ENCODE measurements around the gene MTHFD2L. TPM values are rescaled to one million over a fixed set of nuclear protein-coding genes. Genes with fewer than 3 reads are reported as not detected.
A peak's percentile ranks its signal among the peaks of the same experiment; 100 is the strongest.
"Not testable (repeated sequence)": the region's sequence is repeated elsewhere in the genome, so short reads cannot be mapped to it uniquely, and the experiment has no call there.

Gene MTHFD2L
- total RNA-seq, 1 donor, result 15.0 TPM

DNA sequence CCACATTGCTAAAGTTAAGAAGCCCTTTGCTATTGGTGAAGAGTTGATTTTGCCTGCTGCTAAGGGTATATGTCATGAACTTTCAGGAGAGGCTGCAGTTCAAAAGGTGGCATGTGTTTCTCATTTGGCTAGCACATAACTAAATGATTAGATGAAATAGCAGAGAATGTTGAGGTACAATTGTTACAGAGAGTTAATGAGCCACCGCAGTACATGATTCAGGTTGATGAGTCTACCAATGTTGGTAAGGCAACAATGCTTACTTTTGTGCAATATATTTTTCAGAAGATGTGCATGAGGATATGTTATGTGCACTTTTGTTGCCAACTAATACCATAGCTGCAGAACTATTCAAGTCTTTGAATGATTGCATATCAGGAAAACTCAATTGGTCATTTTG, 37.8 kb upstream of the MTHFD2L start:
- TF ChIP-seq, protein P1, sequence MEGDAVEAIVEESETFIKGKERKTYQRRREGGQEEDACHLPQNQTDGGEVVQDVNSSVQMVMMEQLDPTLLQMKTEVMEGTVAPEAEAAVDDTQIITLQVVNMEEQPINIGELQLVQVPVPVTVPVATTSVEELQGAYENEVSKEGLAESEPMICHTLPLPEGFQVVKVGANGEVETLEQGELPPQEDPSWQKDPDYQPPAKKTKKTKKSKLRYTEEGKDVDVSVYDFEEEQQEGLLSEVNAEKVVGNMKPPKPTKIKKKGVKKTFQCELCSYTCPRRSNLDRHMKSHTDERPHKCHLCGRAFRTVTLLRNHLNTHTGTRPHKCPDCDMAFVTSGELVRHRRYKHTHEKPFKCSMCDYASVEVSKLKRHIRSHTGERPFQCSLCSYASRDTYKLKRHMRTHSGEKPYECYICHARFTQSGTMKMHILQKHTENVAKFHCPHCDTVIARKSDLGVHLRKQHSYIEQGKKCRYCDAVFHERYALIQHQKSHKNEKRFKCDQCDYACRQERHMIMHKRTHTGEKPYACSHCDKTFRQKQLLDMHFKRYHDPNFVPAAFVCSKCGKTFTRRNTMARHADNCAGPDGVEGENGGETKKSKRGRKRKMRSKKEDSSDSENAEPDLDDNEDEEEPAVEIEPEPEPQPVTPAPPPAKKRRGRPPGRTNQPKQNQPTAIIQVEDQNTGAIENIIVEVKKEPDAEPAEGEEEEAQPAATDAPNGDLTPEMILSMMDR (IDR thresholded peaks at IDR 0.05; ENCODE audit: insufficient read depth, low read length), result no peak
- no peak for DNase-seq (ENCODE audit: low read depth)
- H3K4me3 ChIP-seq (ENCODE audit: low read depth, low read length), result no peak overlapping the region

DNA sequence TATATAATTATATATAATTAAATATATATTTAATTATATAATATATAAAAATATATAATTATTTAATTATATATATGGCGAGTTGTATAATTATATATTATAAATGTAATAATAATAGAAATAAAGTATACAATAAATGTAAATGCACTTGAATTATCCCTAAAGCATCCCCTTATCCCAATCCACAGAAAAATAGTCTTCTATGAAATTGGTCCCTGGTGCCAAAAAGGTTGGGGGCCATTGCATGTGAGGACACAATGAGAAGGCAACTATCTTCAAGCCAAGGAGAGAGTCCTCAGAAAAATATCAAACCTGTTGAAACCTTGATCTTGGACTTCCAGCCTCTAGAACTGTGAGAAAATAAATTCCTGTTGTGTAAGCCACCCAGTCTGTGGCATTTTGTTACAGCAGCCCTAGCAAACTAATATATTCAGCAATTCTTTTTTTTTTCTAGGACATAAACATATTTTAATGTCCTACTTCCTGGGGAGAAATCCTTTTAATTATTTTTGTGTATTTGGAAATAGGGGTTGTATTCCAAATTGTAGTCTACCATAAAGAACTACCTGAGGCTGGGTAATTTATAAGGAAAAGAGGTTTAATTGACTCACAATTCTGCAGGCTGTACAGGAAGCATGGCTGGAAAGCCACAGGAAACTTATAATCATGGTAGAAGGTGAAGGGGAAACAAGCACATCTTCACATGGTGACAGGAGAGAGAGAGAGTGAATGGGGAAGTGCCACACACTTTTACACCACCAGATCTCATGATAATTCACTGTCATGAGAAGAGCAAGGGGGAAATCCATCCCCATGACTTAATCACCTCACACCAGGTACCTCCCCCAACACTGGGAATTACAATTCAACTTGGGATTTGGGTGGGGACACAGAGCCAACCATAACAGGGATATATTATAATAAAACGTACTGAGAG, 36.0 kb upstream of the MTHFD2L start:
- TF ChIP-seq, protein P1 (IDR thresholded peaks at IDR 0.05; ENCODE audit: insufficient read depth, low read length), result no peak
- no peak for DNase-seq (ENCODE audit: low read depth)
- no peak overlapping the region for H3K4me3 ChIP-seq (ENCODE audit: low read depth, low read length)

DNA sequence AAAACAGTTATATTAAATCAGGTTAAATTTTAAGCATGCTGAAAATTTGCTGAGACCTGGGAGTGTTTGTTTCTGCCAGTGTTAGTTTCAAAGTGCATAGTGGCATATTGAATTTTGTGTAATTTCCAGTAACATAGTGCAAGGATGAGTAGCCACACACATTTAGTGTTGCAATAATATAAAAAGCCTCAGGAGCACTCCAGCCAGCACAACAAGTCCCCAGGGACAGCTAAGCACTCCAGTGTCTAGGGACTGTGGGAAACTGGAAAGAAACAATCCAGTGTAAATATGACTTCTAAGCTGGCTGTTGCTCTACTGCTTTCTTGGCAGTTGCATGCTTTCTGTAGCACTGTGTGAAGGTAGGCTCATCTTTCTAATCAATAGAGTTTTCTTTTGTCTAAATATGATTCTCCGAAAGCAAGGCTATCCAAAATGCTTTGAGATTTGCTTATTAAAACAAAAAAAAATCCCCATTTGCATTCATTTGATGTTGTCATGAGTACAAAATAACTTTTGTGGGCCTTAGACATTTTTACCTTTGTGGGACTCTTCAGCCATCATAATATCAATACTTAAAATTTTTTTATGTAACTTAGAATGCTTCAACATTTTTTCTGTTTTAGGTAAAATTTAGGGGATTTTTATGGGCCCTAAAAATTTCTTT, 34.7 kb upstream of the MTHFD2L start:
- TF ChIP-seq, protein P1 (IDR thresholded peaks at IDR 0.05; ENCODE audit: insufficient read depth, low read length), result no peak
- H3K4me3 ChIP-seq (ENCODE audit: low read depth, low read length), result no peak overlapping the region
- peak; percentile 85 for DNase-seq (ENCODE audit: low read depth)

DNA sequence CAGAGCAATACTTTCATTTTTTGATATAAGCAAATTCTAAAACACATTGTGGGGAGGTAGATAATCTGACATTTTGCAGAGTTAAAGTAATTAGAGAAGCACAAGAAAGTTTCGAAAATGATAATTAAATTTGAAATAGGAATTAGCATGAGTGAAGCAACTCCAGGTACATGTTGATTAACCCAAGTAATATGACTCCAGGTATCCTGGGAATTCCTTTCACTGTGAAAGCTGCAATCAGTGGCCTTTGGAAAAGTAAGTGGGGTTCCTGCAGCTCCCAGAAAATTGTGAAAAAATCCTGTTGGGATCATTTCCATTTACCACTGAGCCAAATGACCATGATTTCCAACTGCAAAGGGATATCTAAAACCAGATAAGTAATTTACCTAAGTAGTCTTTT, 32.9 kb upstream of the MTHFD2L start:
- no peak overlapping the region for H3K4me3 ChIP-seq (ENCODE audit: low read depth, low read length)
- TF ChIP-seq, protein P1 (IDR thresholded peaks at IDR 0.05; ENCODE audit: insufficient read depth, low read length), result no peak
- no peak for DNase-seq (ENCODE audit: low read depth)

DNA sequence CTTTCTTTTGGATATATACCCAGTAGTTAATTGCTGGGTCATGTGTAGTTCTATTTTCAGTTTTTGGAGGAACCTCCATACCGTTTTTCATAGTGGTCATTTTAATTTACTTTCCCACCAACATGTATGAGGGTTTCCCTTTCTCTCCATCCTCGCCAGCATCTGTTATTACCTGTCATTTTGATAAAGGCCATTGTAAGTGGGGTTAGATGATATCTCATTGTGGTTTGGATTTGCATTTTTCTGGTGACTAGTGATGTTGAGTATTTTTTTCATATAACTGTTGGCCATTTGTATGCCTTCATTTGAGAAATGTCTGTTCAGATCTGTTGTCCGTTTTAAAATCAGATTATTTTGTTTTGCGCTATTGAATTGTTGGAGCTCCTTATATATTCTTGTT, 30.2 kb upstream of the MTHFD2L start:
- TF ChIP-seq, protein P1 (IDR thresholded peaks at IDR 0.05; ENCODE audit: insufficient read depth, low read length), result no peak
- no peak overlapping the region for H3K4me3 ChIP-seq (ENCODE audit: low read depth, low read length)
- DNase-seq (ENCODE audit: low read depth), result peak; percentile 35

DNA sequence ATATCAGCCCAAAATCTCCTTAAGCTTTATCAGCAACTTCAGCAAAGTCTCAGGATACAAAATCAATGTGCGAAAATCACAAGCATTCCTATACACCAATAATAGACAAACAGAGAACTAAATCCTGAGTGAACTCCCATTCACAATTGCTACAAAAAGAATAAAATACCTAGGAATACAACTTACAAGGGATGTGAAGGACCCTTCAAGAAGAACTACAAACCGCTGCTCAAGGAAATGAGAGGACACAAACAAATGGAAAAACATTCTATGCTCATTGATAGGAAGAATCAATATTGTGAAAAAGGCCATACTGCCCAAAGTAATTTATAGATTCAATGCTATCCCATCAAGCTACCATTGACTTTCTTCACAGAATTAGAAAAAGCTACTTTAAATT, 27.1 kb upstream of the MTHFD2L start:
- H3K4me3 ChIP-seq (ENCODE audit: low read depth, low read length); DNase-seq (ENCODE audit: low read depth): not testable (repeated sequence)

DNA sequence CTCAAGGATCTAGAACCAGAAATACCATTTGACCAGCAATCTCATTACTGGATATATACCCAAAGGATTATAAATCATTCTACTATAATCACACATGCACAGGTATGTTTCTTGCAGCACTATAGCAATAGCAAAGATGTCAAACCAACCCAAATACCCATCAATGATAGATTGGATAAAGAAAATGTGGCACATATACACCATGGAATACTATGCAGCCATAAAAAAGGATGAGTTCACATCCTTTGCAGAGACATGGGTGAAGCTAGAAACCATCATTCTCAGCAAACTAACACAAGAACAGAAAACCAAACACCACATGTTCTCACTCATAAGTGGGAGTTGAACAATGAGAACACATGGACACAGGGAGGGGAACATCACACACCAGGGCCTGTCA, 25.7 kb upstream of the MTHFD2L start:
- DNase-seq (ENCODE audit: low read depth); H3K4me3 ChIP-seq (ENCODE audit: low read depth, low read length): not testable (repeated sequence)
